Right atrium auricular region (tissue), 2 donors: ENCODE measurements around the gene TBCD. TPM values are rescaled to one million over a fixed set of nuclear protein-coding genes. Genes with fewer than 3 reads are reported as not detected.

Experiments used
- DNase-seq: peaks from one replicate; pipeline ENCODE4 v3.0.0-alpha.2; 2019; ENCODE audit warnings: low spot score
- H3K27ac ChIP-seq, 2 donors: fragments of 200-600 bp; sonication (generic); 1 replicate in 1 of 2; 2 replicates in 1 of 2; pipeline ENCODE4 v1.5.1; 2016 to 2019
- H3K27me3 ChIP-seq, 2 donors: fragments of 200-600 bp; sonication (generic); one replicate each; pipeline versions ENCODE4 v1.5.1 to v1.6.0; 2017 to 2019
- H3K36me3 ChIP-seq: fragments of 200-600 bp; sonication (generic); one replicate; pipeline ENCODE4 v1.5.1; 2016
- H3K4me1 ChIP-seq, 2 donors: fragments of 200-600 bp; sonication (generic); one replicate each; pipeline versions ENCODE4 v1.5.1 to v1.6.0; 2017 to 2019
- H3K4me3 ChIP-seq, 2 donors: fragments of 200-600 bp; sonication (generic); 1 replicate in 1 of 2; 2 replicates in 1 of 2; pipeline ENCODE4 v1.5.1; 2017 to 2019; ENCODE audit warnings: mild to moderate bottlenecking in 1 of 2, moderate library complexity in 1 of 2
- H3K9me3 ChIP-seq, 2 donors: fragments of 200-600 bp; sonication (generic); one replicate each; pipeline ENCODE4 v1.5.1; 2019
- total RNA-seq, 2 donors: library from RNA; depleted of rRNA; stranded (reverse); fragments of >200 nt; gene quantifications; one replicate each; pipeline ENCODE4 v1.1.0, GENCODE V29; 2016
- TF ChIP-seq, protein P1 (sequence below), 2 donors: fragments of 200-600 bp; sonication (generic); IDR thresholded peaks; one replicate each; pipeline ENCODE4 v1.5.1; 2019; ENCODE audit warnings: antibody characterized with exemption in 2 of 2

The TBCD gene
- total RNA-seq, 2 donors from 2014 or later = 19.4 to 29.6 TPM

GRCh38 chr17:82922646-82923045 is 170.8 kb downstream of the TBCD start:
- H3K27me3 ChIP-seq = no peaks in the 10 kb centered on the region
- TF ChIP-seq, protein P1, sequence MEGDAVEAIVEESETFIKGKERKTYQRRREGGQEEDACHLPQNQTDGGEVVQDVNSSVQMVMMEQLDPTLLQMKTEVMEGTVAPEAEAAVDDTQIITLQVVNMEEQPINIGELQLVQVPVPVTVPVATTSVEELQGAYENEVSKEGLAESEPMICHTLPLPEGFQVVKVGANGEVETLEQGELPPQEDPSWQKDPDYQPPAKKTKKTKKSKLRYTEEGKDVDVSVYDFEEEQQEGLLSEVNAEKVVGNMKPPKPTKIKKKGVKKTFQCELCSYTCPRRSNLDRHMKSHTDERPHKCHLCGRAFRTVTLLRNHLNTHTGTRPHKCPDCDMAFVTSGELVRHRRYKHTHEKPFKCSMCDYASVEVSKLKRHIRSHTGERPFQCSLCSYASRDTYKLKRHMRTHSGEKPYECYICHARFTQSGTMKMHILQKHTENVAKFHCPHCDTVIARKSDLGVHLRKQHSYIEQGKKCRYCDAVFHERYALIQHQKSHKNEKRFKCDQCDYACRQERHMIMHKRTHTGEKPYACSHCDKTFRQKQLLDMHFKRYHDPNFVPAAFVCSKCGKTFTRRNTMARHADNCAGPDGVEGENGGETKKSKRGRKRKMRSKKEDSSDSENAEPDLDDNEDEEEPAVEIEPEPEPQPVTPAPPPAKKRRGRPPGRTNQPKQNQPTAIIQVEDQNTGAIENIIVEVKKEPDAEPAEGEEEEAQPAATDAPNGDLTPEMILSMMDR (IDR thresholded peaks at IDR 0.05) = no peak
- no peaks in the 10 kb centered on the region for H3K4me1 ChIP-seq
- no peaks in the 10 kb centered on the region for H3K9me3 ChIP-seq
- peaks cover 42% of the 10 kb centered on the region for H3K36me3 ChIP-seq
- H3K27ac ChIP-seq = no peak overlapping the region
- DNase-seq = no peak
- H3K4me3 ChIP-seq = no peak overlapping the region

GRCh38 chr17:82923366-82924113 is 171.7 kb downstream of the TBCD start:
- no peaks in the 10 kb centered on the region for H3K4me1 ChIP-seq
- TF ChIP-seq, protein P1 (IDR thresholded peaks at IDR 0.05) = no peak
- no peak for DNase-seq
- H3K36me3 ChIP-seq = peaks cover 49% of the 10 kb centered on the region
- no peak overlapping the region for H3K27ac ChIP-seq
- H3K27me3 ChIP-seq = no peaks in the 10 kb centered on the region
- no peak overlapping the region for H3K4me3 ChIP-seq
- no peaks in the 10 kb centered on the region for H3K9me3 ChIP-seq

GRCh38 chr17:82924214-82924613 is 172.3 kb downstream of the TBCD start:
- no peaks in the 10 kb centered on the region for H3K4me1 ChIP-seq
- TF ChIP-seq, protein P1 (IDR thresholded peaks at IDR 0.05) = no peak
- no peak overlapping the region for H3K4me3 ChIP-seq
- no peak for DNase-seq
- no peak overlapping the region for H3K27ac ChIP-seq
- H3K9me3 ChIP-seq = no peaks in the 10 kb centered on the region
- no peaks in the 10 kb centered on the region for H3K27me3 ChIP-seq
- H3K36me3 ChIP-seq = peaks cover 53% of the 10 kb centered on the region

DNA sequence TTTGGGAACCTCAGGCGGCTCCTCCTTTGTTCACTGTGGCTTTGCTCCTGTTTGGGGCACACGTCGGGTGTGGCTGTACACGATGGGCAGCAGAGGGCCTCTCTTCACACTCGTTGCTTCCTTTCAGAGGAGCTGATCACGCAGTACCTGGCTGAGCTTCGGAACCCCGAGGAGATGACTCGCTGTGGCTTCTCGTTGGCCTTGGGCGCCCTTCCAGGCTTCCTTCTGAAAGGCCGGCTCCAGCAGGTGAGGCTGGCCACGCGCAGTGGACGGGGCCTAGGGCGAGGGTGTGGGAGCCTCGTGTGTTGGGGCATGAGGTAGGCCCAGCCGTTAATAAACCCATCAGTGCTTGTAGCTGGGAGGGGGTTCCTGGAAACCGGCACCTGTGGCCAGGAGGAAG is 172.9 kb downstream of the TBCD start:
- peaks cover 59% of the 10 kb centered on the region for H3K36me3 ChIP-seq
- no peaks in the 10 kb centered on the region for H3K27me3 ChIP-seq
- no peak overlapping the region for H3K27ac ChIP-seq
- TF ChIP-seq, protein P1 (IDR thresholded peaks at IDR 0.05) = no peak
- H3K9me3 ChIP-seq = no peaks in the 10 kb centered on the region
- no peak for DNase-seq
- H3K4me1 ChIP-seq = no peaks in the 10 kb centered on the region
- H3K4me3 ChIP-seq = no peak overlapping the region

DNA sequence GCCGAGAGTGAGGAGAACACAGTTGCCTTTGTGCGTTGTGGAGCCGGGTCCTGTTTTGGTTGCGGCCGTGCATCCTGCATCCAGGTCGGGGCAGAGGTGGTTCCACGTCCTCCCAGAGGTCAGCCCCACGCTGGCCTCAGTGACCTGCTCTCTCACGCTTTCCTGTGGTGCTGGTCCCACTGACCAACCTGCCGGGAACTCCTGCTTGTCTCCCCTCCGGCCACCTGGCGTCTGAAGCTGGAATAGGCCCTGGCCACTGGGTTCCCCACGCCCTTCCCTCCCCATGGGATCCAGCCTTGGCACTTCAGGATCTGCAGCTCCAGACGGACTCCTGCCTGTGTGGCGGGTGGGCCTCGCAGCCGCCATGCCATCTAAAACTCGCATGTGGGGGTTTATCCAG is 173.5 kb downstream of the TBCD start:
- H3K27me3 ChIP-seq = no peaks in the 10 kb centered on the region
- H3K4me3 ChIP-seq = no peak overlapping the region
- no peaks in the 10 kb centered on the region for H3K4me1 ChIP-seq
- TF ChIP-seq, protein P1 (IDR thresholded peaks at IDR 0.05) = no peak
- DNase-seq = no peak
- no peak overlapping the region for H3K27ac ChIP-seq
- peaks cover 65% of the 10 kb centered on the region for H3K36me3 ChIP-seq
- no peaks in the 10 kb centered on the region for H3K9me3 ChIP-seq

- Histone ChIP-seq H3K27ac (no peak overlapping the region), H3K36me3 (peaks cover 72% of the 10 kb centered on the region), H3K27me3 (no peaks in the 10 kb centered on the region), H3K4me1 (no peaks in the 10 kb centered on the region), H3K4me3 (no peak overlapping the region), H3K9me3 (no peaks in the 10 kb centered on the region)
- DNase-seq = no peak
- TF ChIP-seq, protein P1 (IDR thresholded peaks at IDR 0.05) = no peak
Measured at GRCh38 chr17:82926081-82926480, 174.2 kb downstream of the TBCD start.
